CD14-positive monocyte (primary cell): ENCODE measurements around the gene IKBKG. TPM values are rescaled to one million over a fixed set of nuclear protein-coding genes. Genes with fewer than 3 reads are reported as not detected.

Experiments used
- DNase-seq, 3 donors: peaks; one replicate each; pipeline ENCODE4 v3.0.0-alpha.2; 2011 to 2022
- H2AFZ ChIP-seq: 2 replicates; pipeline ENCODE4 v1.6.0; 2012; ENCODE audit warnings: mild to moderate bottlenecking, low read depth, low read length, inconsistent platforms; ENCODE audit not compliant: insufficient read depth, poor library complexity, severe bottlenecking
- H3K27ac ChIP-seq, 2 donors: 1 replicate in 1 of 2; 2 replicates in 1 of 2; pipeline ENCODE4 v1.5.1; 2012 to 2013; ENCODE audit warnings: low read length in 2 of 2, control low read depth in 1 of 2, inconsistent platforms in 1 of 2, low read depth in 1 of 2, mild to moderate bottlenecking in 1 of 2
- H3K27me3 ChIP-seq, 2 donors: one replicate each; pipeline versions ENCODE4 v1.6.0 to v1.6.1; 2011 to 2013; ENCODE audit warnings: low read length in 2 of 2; ENCODE audit not compliant: control insufficient read depth in 2 of 2, insufficient read depth in 2 of 2
- H3K36me3 ChIP-seq, 2 donors: replicated peaks in 1 of 2; 1 replicate in 1 of 2; 2 replicates in 1 of 2; pipeline versions ENCODE4 v1.5.1 to v1.6.1; 2012 to 2013; ENCODE audit warnings: low read length in 2 of 2, control low read depth in 1 of 2, inconsistent platforms in 1 of 2, mild to moderate bottlenecking in 1 of 2; ENCODE audit not compliant: insufficient read depth in 2 of 2, control insufficient read depth in 1 of 2
- H3K4me1 ChIP-seq, 2 donors: 1 replicate in 1 of 2; 2 replicates in 1 of 2; pipeline versions ENCODE4 v1.5.1 to v1.6.1; 2012 to 2013; ENCODE audit warnings: low read length in 2 of 2, control low read depth in 1 of 2, inconsistent platforms in 1 of 2, mild to moderate bottlenecking in 1 of 2, moderate library complexity in 1 of 2; ENCODE audit not compliant: insufficient read depth in 2 of 2, control insufficient read depth in 1 of 2
- H3K4me2 ChIP-seq: replicated peaks from 2 replicates; pipeline ENCODE3; 2012; ENCODE audit warnings: low read length, moderate library complexity, mild to moderate bottlenecking; ENCODE audit not compliant: poor library complexity, severe bottlenecking; ENCODE audit errors: extremely low read depth
- H3K4me3 ChIP-seq, 3 experiments: fragments of 200-600 bp in 1 of 3; sonication (generic) in 1 of 3; replicated peaks in 1 of 3; 1 replicate in 2 of 3; 2 replicates in 1 of 3; pipeline ENCODE4 v1.5.1; 2011 to 2013; ENCODE audit warnings: low read length in 3 of 3, mild to moderate bottlenecking in 3 of 3, control low read depth in 2 of 3, low read depth in 2 of 3, inconsistent platforms in 1 of 3, moderate library complexity in 1 of 3
- H3K79me2 ChIP-seq: 2 replicates; pipeline ENCODE4 v1.6.0; 2012; ENCODE audit warnings: mild to moderate bottlenecking, control low read depth, inconsistent platforms, low read length, moderate library complexity; ENCODE audit not compliant: insufficient read depth
- H3K9ac ChIP-seq: 2 replicates; pipeline ENCODE4 v1.6.0; 2017; ENCODE audit warnings: low read length, mild to moderate bottlenecking; ENCODE audit not compliant: insufficient read depth, poor library complexity, severe bottlenecking
- H3K9me3 ChIP-seq, 2 donors: replicated peaks in 1 of 2; 1 replicate in 1 of 2; 2 replicates in 1 of 2; pipeline versions ENCODE4 v1.5.1 to v1.6.1; 2012 to 2013; ENCODE audit warnings: low read length in 2 of 2, control low read depth in 1 of 2; ENCODE audit not compliant: control insufficient read depth in 1 of 2, insufficient read depth in 1 of 2
- H4K20me1 ChIP-seq: 2 replicates; pipeline ENCODE4 v1.6.0; 2012; ENCODE audit warnings: mild to moderate bottlenecking, low read length, control low read depth, moderate library complexity; ENCODE audit not compliant: insufficient read depth
- H3K27ac Mint-ChIP-seq, 7 donors: one replicate each; pipeline ENCODE4 v1.8.0; 2020; ENCODE audit warnings: mild to moderate bottlenecking in 7 of 7, mixed read lengths in 7 of 7, moderate library complexity in 6 of 7, inconsistent platforms in 2 of 7
- H3K27me3 Mint-ChIP-seq, 3 donors: one replicate each; pipeline ENCODE4 v1.8.0; 2021 to 2022; ENCODE audit warnings: low read depth in 3 of 3, mild to moderate bottlenecking in 3 of 3, mixed read lengths in 3 of 3, moderate library complexity in 3 of 3, inconsistent platforms in 1 of 3
- H3K36me3 Mint-ChIP-seq, 2 donors: one replicate each; pipeline ENCODE4 v1.8.0; 2020; ENCODE audit warnings: mixed read lengths in 2 of 2, inconsistent platforms in 1 of 2, mild to moderate bottlenecking in 1 of 2
- H3K4me1 Mint-ChIP-seq: one replicate; pipeline ENCODE4 v1.8.0; 2020; ENCODE audit warnings: mild to moderate bottlenecking, mixed read lengths
- H3K4me3 Mint-ChIP-seq, 2 donors: one replicate each; pipeline ENCODE4 v1.8.0; 2020; ENCODE audit warnings: mild to moderate bottlenecking in 2 of 2, mixed read lengths in 2 of 2, moderate library complexity in 1 of 2
- H3K9me3 Mint-ChIP-seq, 7 donors: one replicate each; pipeline ENCODE4 v1.8.0; 2020 to 2022; ENCODE audit warnings: mixed read lengths in 7 of 7, mild to moderate bottlenecking in 6 of 7, moderate library complexity in 6 of 7, inconsistent platforms in 2 of 7
- CTCF ChIP-seq: fragments of 200-600 bp; IDR thresholded peaks from one replicate; pipeline ENCODE4 v1.8.0; 2022; ENCODE audit warnings: antibody characterized with exemption, mild to moderate bottlenecking
- WGBS: methylation state at CpG from one replicate; pipeline ENCODE4 v1.1.5; 2013; ENCODE audit warnings: missing lambda C conversion rate; ENCODE audit not compliant: insufficient coverage; 5-methylcytosine and 5-hydroxymethylcytosine counted together
- intact Hi-C, 2 donors: fragments of 100-400 bp; cut with micrococcal nuclease; formaldehyde crosslinking; loops; one replicate each; pipeline versions ENCODE4 v1.15.0 to v1.15.1; 2023
- polyA plus RNA-seq, 3 donors: library from polyadenylated mRNA; depleted of rRNA in 1 of 3; unstranded in 2 of 3; stranded (reverse) in 1 of 3; fragments of 300-500 nt in 2 of 3; fragments of >200 nt in 1 of 3; fragmentation: Illumina TruSeq in 2 of 3; gene quantifications; 1 replicate in 2 of 3; 2 replicates in 1 of 3; pipeline ENCODE4 v1.2.3, GENCODE V29; 2012 to 2021

Gene IKBKG
- polyA plus RNA-seq, 3 donors = 31.3 to 60.8 (median 33.7) TPM

GRCh38 chrX:154502098-154502497, 45.3 kb upstream of the IKBKG start:
- no peak overlapping the region for H3K27ac ChIP-seq
- no peaks in the 10 kb centered on the region for H3K27me3 ChIP-seq
- no peak overlapping the region for H3K4me3 ChIP-seq
- peaks cover 8% of the 10 kb centered on the region for H3K4me1 Mint-ChIP-seq
- no peaks in the 10 kb centered on the region for H3K79me2 ChIP-seq
- WGBS = 100% methylated on average over 2 of the region's 8 CpGs
- H3K4me2 ChIP-seq = no peak overlapping the region
- no peaks in the 10 kb centered on the region for H3K9me3 ChIP-seq
- H3K36me3 ChIP-seq = peaks cover 6 to 14% of the 10 kb centered on the region in 2 donors
- no peak overlapping the region for H3K4me3 Mint-ChIP-seq
- H3K27me3 Mint-ChIP-seq = peaks cover 2 to 3% (median 2%) of the 10 kb centered on the region in 3 donors
- peaks cover 4 to 7% of the 10 kb centered on the region in 2 donors for H3K4me1 ChIP-seq
- H3K9me3 Mint-ChIP-seq = peaks cover 0 to 4% (median 0%) of the 10 kb centered on the region in 7 donors
- H3K9ac ChIP-seq = no peak overlapping the region
- H2AFZ ChIP-seq = no peak overlapping the region
- H3K27ac Mint-ChIP-seq = no peak overlapping the region
- H3K36me3 Mint-ChIP-seq = peaks cover 16 to 20% of the 10 kb centered on the region in 2 donors
- intact Hi-C loops = no loop called here
- no peak for DNase-seq
- no peak for TF ChIP-seq CTCF
- no peaks in the 10 kb centered on the region for H4K20me1 ChIP-seq

- no peak for DNase-seq
- H3K27me3 Mint-ChIP-seq = peaks cover 2 to 3% (median 2%) of the 10 kb centered on the region in 3 donors
- H3K4me1 Mint-ChIP-seq = no peaks in the 10 kb centered on the region
- no peaks in the 10 kb centered on the region for H3K9me3 ChIP-seq
- peaks cover 0 to 4% (median 0%) of the 10 kb centered on the region in 7 donors for H3K9me3 Mint-ChIP-seq
- TF ChIP-seq CTCF = no peak
- H3K36me3 ChIP-seq = peaks cover 11 to 19% of the 10 kb centered on the region in 2 donors
- no peak overlapping the region for H3K4me3 ChIP-seq
- no peak overlapping the region for H3K27ac ChIP-seq
- H3K4me2 ChIP-seq = no peak overlapping the region
- intact Hi-C loops = no loop called here
- no peaks in the 10 kb centered on the region for H4K20me1 ChIP-seq
- peaks cover 20 to 25% of the 10 kb centered on the region in 2 donors for H3K36me3 Mint-ChIP-seq
- H3K27me3 ChIP-seq = no peaks in the 10 kb centered on the region
- H3K4me3 Mint-ChIP-seq = no peak overlapping the region
- no CpG with 5 or more reads among the region's 3 CpGs for WGBS
- no peak overlapping the region for H3K9ac ChIP-seq
- no peaks in the 10 kb centered on the region for H3K4me1 ChIP-seq
- peak overlapping the region in 1 of 7 donors; percentile 8 for H3K27ac Mint-ChIP-seq
- no peaks in the 10 kb centered on the region for H3K79me2 ChIP-seq
- no peak overlapping the region for H2AFZ ChIP-seq
These were observed 44.4 kb upstream of the IKBKG start for GRCh38 chrX:154502989-154503388.
